Tibial nerve (tissue), 4 donors: ENCODE measurements around the gene OXLD1.

ENCODE experiments used
- EP300 ChIP-seq, 2 donors: sonication (generic); formaldehyde crosslinking; IDR thresholded peaks; one replicate each; pipeline ENCODE4 v1.6.1; 2017; ENCODE audit warnings: antibody characterized with exemption in 2 of 2, mild to moderate bottlenecking in 1 of 2
- POLR2A ChIP-seq, 2 donors: fragments of 450-650 bp; IDR thresholded peaks; one replicate each; pipeline ENCODE4 v1.6.1; 2017; ENCODE audit warnings: antibody characterized with exemption in 2 of 2, mild to moderate bottlenecking in 2 of 2, moderate library complexity in 2 of 2
- TF ChIP-seq, protein P1 (sequence below), 5 experiments: fragments of 200-600 bp in 3 of 5; fragments of 450-650 bp in 2 of 5; sonication (generic) in 3 of 5; IDR thresholded peaks; one replicate each; pipeline ENCODE4 v1.5.1; 2016 to 2019; ENCODE audit warnings: antibody characterized with exemption in 5 of 5, mild to moderate bottlenecking in 3 of 5, moderate library complexity in 2 of 5

GRCh38 chr17:81638683-81639082 is 27.7 kb downstream of the OXLD1 start:
- TF ChIP-seq, protein P1, sequence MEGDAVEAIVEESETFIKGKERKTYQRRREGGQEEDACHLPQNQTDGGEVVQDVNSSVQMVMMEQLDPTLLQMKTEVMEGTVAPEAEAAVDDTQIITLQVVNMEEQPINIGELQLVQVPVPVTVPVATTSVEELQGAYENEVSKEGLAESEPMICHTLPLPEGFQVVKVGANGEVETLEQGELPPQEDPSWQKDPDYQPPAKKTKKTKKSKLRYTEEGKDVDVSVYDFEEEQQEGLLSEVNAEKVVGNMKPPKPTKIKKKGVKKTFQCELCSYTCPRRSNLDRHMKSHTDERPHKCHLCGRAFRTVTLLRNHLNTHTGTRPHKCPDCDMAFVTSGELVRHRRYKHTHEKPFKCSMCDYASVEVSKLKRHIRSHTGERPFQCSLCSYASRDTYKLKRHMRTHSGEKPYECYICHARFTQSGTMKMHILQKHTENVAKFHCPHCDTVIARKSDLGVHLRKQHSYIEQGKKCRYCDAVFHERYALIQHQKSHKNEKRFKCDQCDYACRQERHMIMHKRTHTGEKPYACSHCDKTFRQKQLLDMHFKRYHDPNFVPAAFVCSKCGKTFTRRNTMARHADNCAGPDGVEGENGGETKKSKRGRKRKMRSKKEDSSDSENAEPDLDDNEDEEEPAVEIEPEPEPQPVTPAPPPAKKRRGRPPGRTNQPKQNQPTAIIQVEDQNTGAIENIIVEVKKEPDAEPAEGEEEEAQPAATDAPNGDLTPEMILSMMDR (IDR thresholded peaks at IDR 0.05) = no peak
- TF ChIP-seq POLR2A (IDR thresholded peaks at IDR 0.05) (no peak), EP300 (IDR thresholded peaks at IDR 0.05) (no peak)
